Esophagus (tissue), 2 donors: ENCODE data around the gene CELSR3. TPM values are rescaled to one million over a fixed set of nuclear protein-coding genes. Genes with fewer than 3 reads are reported as not detected.

Source experiments
- H3K27ac ChIP-seq, 2 donors: one replicate each; pipeline ENCODE4 v1.5.1; 2013; ENCODE audit warnings: low read depth in 2 of 2, mild to moderate bottlenecking in 2 of 2, inconsistent platforms in 1 of 2, low read length in 1 of 2, moderate library complexity in 1 of 2
- H3K27me3 ChIP-seq, 2 donors: one replicate each; pipeline ENCODE4 v1.6.1; 2013; ENCODE audit warnings: low read length in 2 of 2, control low read depth in 1 of 2, mild to moderate bottlenecking in 1 of 2; ENCODE audit not compliant: insufficient read depth in 2 of 2, control insufficient read depth in 1 of 2
- H3K36me3 ChIP-seq, 2 donors: one replicate each; pipeline ENCODE4 v1.6.1; 2013; ENCODE audit warnings: low read length in 1 of 2; ENCODE audit not compliant: control insufficient read depth in 2 of 2, insufficient read depth in 2 of 2
- H3K4me1 ChIP-seq, 2 donors: one replicate each; pipeline ENCODE4 v1.6.1; 2013; ENCODE audit warnings: low read length in 1 of 2; ENCODE audit not compliant: control insufficient read depth in 2 of 2, insufficient read depth in 2 of 2
- H3K4me3 ChIP-seq, 2 donors: one replicate each; pipeline ENCODE4 v1.5.1; 2013; ENCODE audit warnings: low read length in 2 of 2, mild to moderate bottlenecking in 2 of 2, low read depth in 1 of 2, moderate library complexity in 1 of 2
- H3K9me3 ChIP-seq, 2 donors: one replicate each; pipeline ENCODE4 v1.6.1; 2013; ENCODE audit warnings: mild to moderate bottlenecking in 2 of 2, low read depth in 1 of 2, low read length in 1 of 2, moderate library complexity in 1 of 2; ENCODE audit not compliant: control insufficient read depth in 2 of 2, insufficient read depth in 1 of 2
- WGBS, 2 donors: extraction: QIAGEN DNeasy Blood & Tissue Kit; methylation state at CpG; one replicate each; pipeline ENCODE4 v1.1.7; 2013; 5-methylcytosine and 5-hydroxymethylcytosine counted together
- polyA plus RNA-seq, 2 donors: library from polyadenylated mRNA; stranded (reverse); fragments of 200-250 nt; gene quantifications; one replicate each; pipeline ENCODE4 v1.2.3, GENCODE V29; 2013
- donor health status: healthy with polysubstance abuse.
- donor health status: Bipolar disorder and iron deficiency.

Gene CELSR3
- polyA plus RNA-seq, 2 donors, result 0.36 to 0.77 TPM

- WGBS, 2 donors, result 82 to 90% methylated on average over 6 of the region's 6 CpGs
- H3K36me3 ChIP-seq, result peaks cover 17 to 35% of the 10 kb centered on the region in 2 donors
- H3K4me3 ChIP-seq, result no peak overlapping the region
- H3K27ac ChIP-seq, result peak overlapping the region; percentile 82 to 92
- H3K9me3 ChIP-seq, result no peaks in the 10 kb centered on the region
- H3K27me3 ChIP-seq, result no peaks in the 10 kb centered on the region
- peaks cover 2 to 52% of the 10 kb centered on the region in 2 donors for H3K4me1 ChIP-seq
Measured at GRCh38 chr3:48597408-48597800, 65.3 kb downstream of the CELSR3 start.

DNA sequence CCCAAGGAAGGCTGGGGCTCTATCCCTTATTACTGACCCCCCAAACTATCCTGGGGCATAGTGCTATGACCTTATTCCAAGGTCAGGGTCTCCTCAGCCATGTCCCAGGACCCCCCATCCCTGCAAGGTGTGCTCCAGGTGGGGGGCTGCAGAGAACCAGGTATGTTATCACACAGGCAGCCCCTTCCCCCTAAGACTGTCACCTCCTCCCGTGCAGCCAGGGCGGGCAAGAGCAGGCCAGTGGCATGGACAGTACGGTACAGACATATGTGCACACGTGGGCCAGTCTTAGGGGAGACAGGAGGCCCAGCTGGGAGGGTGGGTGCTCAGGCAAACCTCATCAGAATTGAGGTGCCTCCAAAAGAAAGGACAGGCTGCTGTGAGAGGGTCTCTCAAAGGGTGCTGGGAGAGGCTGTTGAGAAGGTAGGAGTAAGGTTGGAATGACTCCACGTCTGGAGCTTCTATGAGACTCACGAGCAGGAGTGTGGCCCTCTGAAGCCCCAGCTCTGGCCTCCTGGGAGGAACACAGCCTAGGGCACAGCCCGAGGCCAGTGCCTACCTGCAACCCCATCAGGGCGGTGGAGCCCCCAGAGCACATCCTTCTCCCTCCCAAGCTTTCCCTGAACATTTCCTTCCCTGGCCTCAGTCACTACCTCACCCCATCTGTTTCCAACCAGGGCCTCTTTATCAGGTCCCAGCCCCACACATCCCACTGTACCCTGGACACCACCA lies 65.8 kb downstream of the CELSR3 start:
- H3K9me3 ChIP-seq, result no peaks in the 10 kb centered on the region
- peaks cover 2 to 52% of the 10 kb centered on the region in 2 donors for H3K4me1 ChIP-seq
- peaks cover 17 to 36% of the 10 kb centered on the region in 2 donors for H3K36me3 ChIP-seq
- no peak overlapping the region for H3K4me3 ChIP-seq
- 71 to 72% methylated on average over 8 of the region's 8 CpGs for WGBS, 2 donors
- H3K27ac ChIP-seq, result peak overlapping the region; percentile 12 to 92
- no peaks in the 10 kb centered on the region for H3K27me3 ChIP-seq

GRCh38 chr3:48596157-48596556 lies 66.5 kb downstream of the CELSR3 start:
- no peaks in the 10 kb centered on the region for H3K9me3 ChIP-seq
- peak overlapping the region; percentile 7 to 72 for H3K27ac ChIP-seq
- H3K27me3 ChIP-seq, result no peaks in the 10 kb centered on the region
- 78% methylated on average over 5 of the region's 5 CpGs for whole genome bisulfite sequencing, 2 donors
- peaks cover 17 to 33% of the 10 kb centered on the region in 2 donors for H3K36me3 ChIP-seq
- H3K4me1 ChIP-seq, result peaks cover 2 to 52% of the 10 kb centered on the region in 2 donors
- no peak overlapping the region for H3K4me3 ChIP-seq

DNA sequence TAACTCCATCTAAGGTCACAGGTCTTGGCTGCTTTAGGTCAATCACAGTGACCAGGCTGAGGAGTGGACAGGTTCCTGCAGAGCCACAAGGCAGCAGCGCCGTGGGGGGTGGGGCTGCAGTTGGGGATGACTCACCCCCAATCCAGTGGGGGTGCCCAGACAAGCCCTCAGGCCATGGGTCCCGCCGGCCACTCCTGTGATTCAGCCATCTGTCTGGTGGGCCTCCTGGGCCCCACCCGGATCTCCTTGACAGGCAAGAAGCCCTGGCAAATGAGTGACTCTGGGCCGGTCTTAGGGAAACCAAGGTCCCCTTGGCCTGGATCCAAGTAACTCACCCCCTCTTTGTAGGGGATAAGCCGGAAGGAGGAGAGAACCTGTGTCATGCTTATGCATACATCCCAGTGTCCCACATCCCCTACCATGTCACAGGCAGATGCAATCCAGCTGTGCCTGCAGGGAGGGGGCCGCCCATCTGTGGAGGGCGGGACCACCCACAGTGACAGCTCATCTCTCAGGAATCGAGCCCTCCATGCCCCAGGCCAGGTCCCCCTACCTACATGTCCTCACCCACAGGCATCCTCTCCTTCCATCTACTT lies 67.1 kb downstream of the CELSR3 start:
- Histone ChIP-seq H3K4me1 (peaks cover 2 to 49% of the 10 kb centered on the region in 2 donors), H3K36me3 (peaks cover 13 to 28% of the 10 kb centered on the region in 2 donors), H3K27ac (peak overlapping the region; percentile 6 to 72), H3K4me3 (no peak overlapping the region), H3K27me3 (no peaks in the 10 kb centered on the region), H3K9me3 (no peaks in the 10 kb centered on the region)
- WGBS, 2 donors, result 13 to 22% methylated on average over 10 of the region's 10 CpGs

GRCh38 chr3:48595075-48595525 lies 67.6 kb downstream of the CELSR3 start, which contains the start of gene COL7A1:
TSS of gene COL7A1 (minus strand) at chr3:48595329. CDS start at chr3:48595159, 170 bp downstream.
- peaks cover 2 to 45% of the 10 kb centered on the region in 2 donors for H3K4me1 ChIP-seq
- H3K27ac ChIP-seq, result peak within 1 kb of the TSS; percentile 6 to 72
- no peaks in the 10 kb centered on the region for H3K27me3 ChIP-seq
- H3K4me3 ChIP-seq, result peak within 1 kb of the TSS; percentile 23 to 54
- 2 to 3% methylated on average over 15 to 35 of the region's 35 CpGs for whole genome bisulfite sequencing, 2 donors
- H3K36me3 ChIP-seq, result peaks cover 12 to 28% of the 10 kb centered on the region in 2 donors
- H3K9me3 ChIP-seq, result no peaks in the 10 kb centered on the region

DNA sequence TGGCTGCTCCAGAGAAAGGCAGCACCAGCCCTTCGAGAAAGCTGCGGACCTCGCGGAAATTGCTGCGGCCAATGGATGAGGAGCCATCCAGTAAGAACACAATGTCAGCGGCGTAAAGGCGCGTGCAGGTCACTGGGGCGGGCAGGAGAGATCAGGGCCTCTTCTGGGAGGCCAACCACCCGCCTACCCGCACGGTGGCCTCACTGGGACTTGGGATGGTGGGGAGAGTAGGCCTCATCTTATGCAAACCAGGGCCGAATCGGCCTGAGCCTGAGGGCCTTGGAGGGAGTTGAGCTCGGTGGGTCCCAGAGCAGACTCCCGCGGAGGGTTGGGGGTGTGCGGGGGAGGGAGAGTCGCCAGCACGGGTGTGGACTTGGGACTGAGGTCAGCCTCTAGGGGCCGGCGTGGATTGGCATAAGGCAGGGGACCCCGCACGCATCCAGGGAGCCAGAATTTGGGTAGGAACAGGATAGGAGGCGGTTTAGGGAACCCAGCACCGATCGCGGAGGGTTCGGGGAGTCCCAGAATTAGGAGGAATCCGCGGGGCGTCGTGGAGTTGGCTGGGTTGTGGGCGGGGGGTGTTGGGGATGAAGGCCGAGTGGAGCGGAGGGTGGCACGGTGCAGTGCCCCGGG lies 68.2 kb downstream of the CELSR3 start:
- H3K4me1 ChIP-seq, result peaks cover 2 to 39% of the 10 kb centered on the region in 2 donors

DNA sequence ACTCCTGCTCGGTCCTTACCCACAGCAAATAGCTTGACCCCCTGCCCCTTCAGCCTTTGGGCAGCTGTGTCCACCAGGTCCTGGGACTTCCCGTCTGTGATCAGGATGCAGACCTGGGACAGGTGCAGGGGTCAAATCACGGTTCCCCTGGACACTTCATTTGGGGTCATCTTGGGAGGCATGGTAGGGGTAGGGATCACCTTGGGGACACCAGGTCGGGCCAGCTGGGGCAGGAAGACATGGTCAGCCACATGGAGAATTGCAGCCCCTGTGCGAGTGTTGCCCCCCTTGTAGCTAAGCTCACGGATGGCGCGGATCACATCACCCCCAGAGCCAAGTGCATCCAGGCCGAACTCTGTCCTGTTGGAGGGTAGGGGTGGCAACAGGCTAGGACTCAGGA lies 69.3 kb downstream of the CELSR3 start:
- Histone ChIP-seq H3K4me1 (peaks cover 0 to 36% of the 10 kb centered on the region in 2 donors), H3K27me3 (no peaks in the 10 kb centered on the region)

More for the DNA sequence above, 68.2 kb downstream of the CELSR3 start:
- H3K27ac ChIP-seq, result peak overlapping the region; percentile 6 to 31
- peaks cover 6 to 25% of the 10 kb centered on the region in 2 donors for H3K36me3 ChIP-seq
- no peaks in the 10 kb centered on the region for H3K27me3 ChIP-seq
- peak overlapping the region; percentile 23 to 54 for H3K4me3 ChIP-seq
- H3K9me3 ChIP-seq, result no peaks in the 10 kb centered on the region
- 16 to 23% methylated on average over 34 to 39 of the region's 39 CpGs for WGBS, 2 donors

GRCh38 chr3:48592519-48593087 lies 70.1 kb downstream of the CELSR3 start:
- Histone ChIP-seq H3K27me3 (no peaks in the 10 kb centered on the region), H3K4me1 (peaks cover 0 to 30% of the 10 kb centered on the region in 2 donors), H3K36me3 (peaks cover 0 to 32% of the 10 kb centered on the region in 2 donors), H3K9me3 (no peaks in the 10 kb centered on the region), H3K4me3 (no peak overlapping the region), H3K27ac (no peak overlapping the region)
- 83 to 85% methylated on average over 21 of the region's 21 CpGs for WGBS, 2 donors

More for the DNA sequence above, 69.3 kb downstream of the CELSR3 start:
- H3K27ac ChIP-seq, result no peak overlapping the region
- 75 to 87% methylated on average over 9 of the region's 9 CpGs for WGBS, 2 donors
- H3K9me3 ChIP-seq, result no peaks in the 10 kb centered on the region
- peaks cover 0 to 29% of the 10 kb centered on the region in 2 donors for H3K36me3 ChIP-seq
- no peak overlapping the region for H3K4me3 ChIP-seq

DNA sequence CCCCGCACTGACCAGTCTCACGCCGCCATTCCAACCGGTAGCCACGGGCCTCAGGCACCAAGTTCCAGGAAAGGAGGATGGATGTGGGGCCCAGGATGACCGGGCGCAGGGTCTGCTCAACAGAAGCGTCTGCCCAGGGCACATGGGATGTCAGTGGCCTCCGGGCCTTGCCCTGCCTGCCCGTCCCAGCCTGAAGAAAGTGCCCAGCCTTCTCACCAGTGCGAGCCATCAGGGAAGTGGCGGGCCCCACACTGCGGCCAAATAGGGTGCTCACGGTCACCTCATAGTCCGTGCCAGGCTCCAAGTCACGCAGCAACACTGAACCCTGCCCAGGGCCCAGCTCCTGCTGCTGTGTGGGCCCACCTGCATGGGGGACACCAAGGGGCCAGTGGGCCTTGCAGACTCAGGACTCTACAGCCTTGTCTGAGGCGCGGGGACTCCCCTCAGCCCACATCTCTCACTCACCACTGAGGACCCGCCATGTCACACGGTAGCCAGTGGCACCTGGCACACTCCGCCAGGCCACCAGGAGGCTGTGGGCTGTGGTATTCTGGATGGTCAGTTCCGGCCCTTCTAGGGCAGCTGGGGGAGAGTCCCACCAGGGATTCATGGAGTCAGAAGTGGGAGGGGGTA lies 70.7 kb downstream of the CELSR3 start:
- no peaks in the 10 kb centered on the region for H3K27me3 ChIP-seq

More for the DNA sequence above, 70.7 kb downstream of the CELSR3 start:
- Histone ChIP-seq H3K9me3 (no peaks in the 10 kb centered on the region), H3K36me3 (peaks cover 0 to 32% of the 10 kb centered on the region in 2 donors), H3K27ac (no peak overlapping the region), H3K4me1 (peaks cover 0 to 24% of the 10 kb centered on the region in 2 donors), H3K4me3 (no peak overlapping the region)
- 87 to 91% methylated on average over 22 of the region's 22 CpGs for WGBS, 2 donors
